Activated CD8-positive, alpha-beta memory T cell treated with anti-CD3 and anti-CD28 coated beads for 4 hours (primary cell): Measurements from ENCODE around the gene CEPT1.
"Not testable (repeated sequence)": the region's sequence is repeated elsewhere in the genome, so short reads cannot be mapped to it uniquely, and the experiment has no call there.

ENCODE experiments used
- DNase-seq, 2 donors: peaks; one replicate each; pipeline ENCODE4 v3.0.0-alpha.2; 2020; ENCODE audit warnings: low read depth in 2 of 2

Gene CEPT1

GRCh38 chr1:111209622-111210021 is 69.6 kb downstream of the CEPT1 start:
- no peak for DNase-seq

- no peak for DNase-seq
Measured at GRCh38 chr1:111211921-111212320, 71.9 kb downstream of the CEPT1 start.

GRCh38 chr1:111212634-111213335 is 72.8 kb downstream of the CEPT1 start:
- DNase-seq = no peak

GRCh38 chr1:111213412-111213811 is 73.4 kb downstream of the CEPT1 start:
- DNase-seq = no peak

- no peak for DNase-seq
Measured at GRCh38 chr1:111214074-111214801, 74.2 kb downstream of the CEPT1 start.

- DNase-seq = no peak
Measured at GRCh38 chr1:111214884-111215283, 74.9 kb downstream of the CEPT1 start.

- not testable (repeated sequence) for DNase-seq
Measured at GRCh38 chr1:111215285-111215684, 75.3 kb downstream of the CEPT1 start.

GRCh38 chr1:111216751-111217150 is 76.7 kb downstream of the CEPT1 start:
- DNase-seq = no peak

GRCh38 chr1:111217183-111217910 is 77.3 kb downstream of the CEPT1 start:
- DNase-seq = no peak

GRCh38 chr1:111218701-111219556 is 78.9 kb downstream of the CEPT1 start:
- no peak for DNase-seq

- no peak for DNase-seq
Measured at GRCh38 chr1:111219557-111220286, 79.7 kb downstream of the CEPT1 start.

- no peak for DNase-seq
Measured at GRCh38 chr1:111220302-111220890, 80.4 kb downstream of the CEPT1 start.

- no peak for DNase-seq
Measured at GRCh38 chr1:111221276-111221632, 81.2 kb downstream of the CEPT1 start.

- no peak for DNase-seq
Measured at GRCh38 chr1:111221633-111222291, 81.7 kb downstream of the CEPT1 start.

GRCh38 chr1:111222308-111223125 is 82.5 kb downstream of the CEPT1 start:
- no peak for DNase-seq

- no peak for DNase-seq
Measured at GRCh38 chr1:111223126-111223685, 83.2 kb downstream of the CEPT1 start.

- no peak for DNase-seq
Measured at GRCh38 chr1:111225091-111225490, 85.1 kb downstream of the CEPT1 start.

- DNase-seq = no peak
Measured at GRCh38 chr1:111225717-111226400, 85.8 kb downstream of the CEPT1 start.
